ENCODE measurements around the gene FGF14.

The FGF14 gene

DNA sequence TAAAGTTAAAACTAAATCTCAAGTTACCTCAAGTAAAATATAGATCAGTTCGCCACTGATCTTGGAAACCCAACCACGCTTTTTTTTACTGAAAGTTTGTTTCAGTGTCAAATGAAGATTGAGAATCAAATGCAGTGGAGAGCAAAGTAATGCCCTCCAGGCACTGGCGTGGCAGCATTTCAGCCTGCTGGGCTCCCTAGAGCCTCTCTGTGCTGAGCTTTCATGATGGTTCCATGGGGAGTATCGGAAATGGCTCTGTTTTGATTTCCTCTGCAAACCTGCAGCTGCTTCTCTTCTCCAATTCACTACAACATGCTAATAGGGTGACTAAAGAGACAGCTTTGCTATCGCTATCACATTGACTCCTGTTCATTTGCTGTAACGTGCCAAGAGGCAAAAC is 141.6 kb downstream of the FGF14 start:
- no peak for DNase-seq (ENCODE audit: low read depth in 1 of 2, low spot score in 1 of 2)

DNA sequence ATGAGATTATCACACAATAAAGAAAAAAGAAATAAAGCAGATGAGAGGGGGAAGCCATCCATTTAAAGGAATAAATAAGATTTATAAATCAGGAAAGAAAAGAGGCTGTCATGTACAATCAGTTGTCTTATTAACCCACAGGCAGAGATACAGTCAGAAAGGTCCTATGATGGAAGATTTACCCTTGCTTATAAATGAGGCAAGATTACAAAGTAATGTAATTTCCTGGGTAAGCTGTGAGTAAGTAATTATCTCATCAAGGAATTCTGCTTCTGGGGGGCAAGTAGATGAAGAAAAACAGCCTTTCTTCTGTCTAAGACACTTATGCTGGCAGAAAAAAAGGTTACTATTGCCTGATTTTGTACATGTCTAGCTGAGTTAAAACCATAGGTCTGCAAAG is 146.4 kb downstream of the FGF14 start:
- no peak for DNase-seq (ENCODE audit: low read depth in 1 of 2, low spot score in 1 of 2)

DNA sequence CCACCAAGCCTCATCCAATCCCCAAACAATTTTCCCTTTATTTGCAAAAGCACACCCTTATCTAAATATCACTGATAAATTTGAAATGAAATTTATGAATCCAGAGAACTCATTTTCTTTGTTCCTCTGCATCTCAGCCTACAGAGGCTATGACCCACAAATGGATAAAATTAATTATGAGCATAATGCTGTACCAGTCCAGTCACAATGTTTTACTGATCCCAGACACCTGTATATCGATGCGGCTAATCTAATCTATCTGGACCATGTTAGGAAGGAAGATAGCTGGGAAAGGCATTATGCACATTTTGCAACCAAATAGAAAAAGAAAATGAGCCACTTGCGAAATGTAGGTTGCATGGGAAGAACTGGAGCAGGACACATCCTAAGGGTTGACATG is 150.0 kb downstream of the FGF14 start:
- no peak for DNase-seq (ENCODE audit: low read depth in 1 of 2, low spot score in 1 of 2)

DNA sequence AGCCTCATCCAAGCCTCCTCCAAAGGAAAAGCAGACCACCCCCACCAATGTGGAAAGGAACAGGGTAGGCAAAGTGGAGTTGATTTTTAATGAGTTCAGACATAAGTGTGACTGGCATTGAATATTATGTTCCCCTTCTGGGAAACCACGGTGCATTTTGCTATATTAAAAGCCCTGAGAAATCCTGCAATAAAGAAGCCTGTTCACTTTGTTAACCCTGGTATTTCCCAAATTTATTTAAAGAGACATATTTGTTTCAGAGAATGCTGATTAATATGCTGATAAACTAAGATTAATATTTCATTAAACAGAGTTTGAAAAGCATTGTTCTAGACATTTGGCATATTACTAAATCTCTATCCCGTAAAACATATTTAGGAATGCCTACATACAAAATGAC is 151.4 kb downstream of the FGF14 start:
- no peak for DNase-seq (ENCODE audit: low read depth in 1 of 2, low spot score in 1 of 2)

DNA sequence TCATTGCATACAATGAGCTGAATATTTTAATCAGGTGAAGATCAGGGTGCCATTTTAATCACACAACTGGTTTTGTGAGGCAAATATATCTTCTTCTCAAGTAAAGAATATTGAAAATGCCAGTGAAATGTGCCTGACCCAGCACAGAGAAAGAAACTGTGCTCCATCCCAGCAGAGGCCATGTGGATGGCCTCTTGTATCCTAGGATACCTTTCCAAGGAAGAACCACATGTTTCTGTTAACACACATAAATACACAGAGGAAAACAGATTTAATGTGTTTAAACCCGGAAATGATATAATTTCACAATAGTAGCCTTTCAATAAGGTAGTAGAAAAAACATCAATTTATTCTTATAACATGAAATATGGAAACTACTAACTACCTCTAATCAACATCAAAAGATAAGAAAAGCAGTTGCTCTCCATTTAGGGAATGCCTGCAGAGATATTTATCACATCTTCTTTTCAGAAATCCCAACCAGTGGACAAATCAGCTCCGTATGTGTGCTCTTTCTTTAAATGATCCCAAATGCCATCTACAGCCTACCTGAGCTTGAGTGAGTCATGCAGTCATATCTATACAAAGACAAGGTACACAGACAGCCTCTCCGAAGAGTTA is 157.1 kb downstream of the FGF14 start:
- DNase-seq (ENCODE audit: low read depth in 1 of 2, low spot score in 1 of 2), result no peak

DNA sequence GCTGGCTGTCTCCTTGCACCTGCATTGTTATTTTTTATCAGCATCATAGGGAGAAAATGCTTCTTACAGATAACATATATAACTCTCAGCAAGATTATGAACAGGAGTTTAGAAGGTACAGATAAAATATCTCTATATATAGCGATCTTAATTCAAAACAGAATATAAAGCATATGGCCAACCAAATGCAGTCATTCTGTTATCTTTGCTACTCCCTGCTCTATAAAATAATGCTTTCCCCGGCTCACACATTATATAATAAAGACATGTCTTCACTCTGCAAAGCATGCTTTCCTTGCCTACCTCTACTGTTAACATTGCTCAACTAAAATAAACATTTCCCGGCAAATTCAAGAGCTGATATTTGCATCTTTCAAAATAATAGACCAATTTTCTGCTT is 161.7 kb downstream of the FGF14 start:
- DNase-seq (ENCODE audit: low read depth in 1 of 2, low spot score in 1 of 2), result no peak

DNA sequence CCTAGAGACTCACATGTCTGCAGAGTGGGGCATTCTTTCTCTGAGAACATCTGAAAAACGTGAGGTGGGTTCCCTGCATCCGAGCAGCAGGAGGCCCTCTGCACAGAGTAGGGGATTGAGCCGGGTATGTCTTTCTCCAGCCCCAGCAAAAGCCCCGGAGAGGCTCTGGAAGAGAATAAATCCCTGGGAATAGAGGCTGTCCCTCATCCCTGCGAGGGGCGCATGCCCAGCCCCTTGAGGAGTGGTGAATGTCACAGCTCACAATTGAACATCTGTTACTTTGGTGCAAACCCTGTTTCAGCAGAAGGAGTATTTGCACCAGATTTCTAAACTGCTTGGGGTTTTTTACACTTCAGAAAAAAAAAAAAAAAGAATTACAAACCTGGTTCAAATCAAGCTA is 164.6 kb downstream of the FGF14 start:
- DNase-seq (ENCODE audit: low read depth in 1 of 2, low spot score in 1 of 2), result no peak

DNA sequence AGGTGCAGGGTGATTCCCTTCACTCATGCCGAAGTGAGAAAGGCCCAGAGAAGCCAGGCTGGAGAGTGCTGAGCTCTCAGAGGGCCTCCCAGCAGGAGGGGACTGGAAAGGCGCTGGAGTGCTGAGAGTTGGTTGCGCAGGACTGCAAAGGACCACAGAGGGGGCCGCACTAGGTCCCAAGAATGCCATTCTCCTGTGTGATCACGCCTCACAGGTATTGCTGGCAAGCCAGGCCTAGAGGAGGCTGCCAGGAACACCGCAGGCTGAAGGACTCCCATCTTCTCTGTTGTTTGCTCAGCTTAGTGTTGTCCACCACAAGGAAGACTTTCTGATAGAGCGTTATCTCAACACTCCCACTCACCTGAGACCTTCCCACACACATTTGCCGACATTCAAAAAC is 165.0 kb downstream of the FGF14 start:
- no peak for DNase-seq (ENCODE audit: low read depth in 1 of 2, low spot score in 1 of 2)

DNA sequence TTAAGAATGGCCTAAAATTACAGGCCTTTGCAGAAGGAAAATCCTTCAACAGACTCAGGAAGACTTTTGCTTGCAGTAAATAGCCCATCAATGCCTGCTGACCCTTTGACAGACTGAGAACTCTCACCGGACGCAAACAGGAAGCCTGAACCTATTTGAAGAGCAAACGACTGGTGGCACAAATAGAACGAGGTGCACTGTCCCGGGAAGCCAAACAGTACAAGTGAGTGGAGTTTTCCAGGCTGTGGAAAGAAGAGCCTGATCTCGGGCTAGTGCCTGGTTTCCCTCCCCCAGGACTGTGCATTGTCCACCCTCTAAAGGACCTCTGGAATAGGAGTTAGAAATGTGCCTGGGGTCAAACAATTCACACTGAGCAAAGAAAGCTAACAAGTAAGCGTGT is 165.5 kb downstream of the FGF14 start:
- DNase-seq (ENCODE audit: low read depth in 1 of 2, low spot score in 1 of 2), result no peak

DNA sequence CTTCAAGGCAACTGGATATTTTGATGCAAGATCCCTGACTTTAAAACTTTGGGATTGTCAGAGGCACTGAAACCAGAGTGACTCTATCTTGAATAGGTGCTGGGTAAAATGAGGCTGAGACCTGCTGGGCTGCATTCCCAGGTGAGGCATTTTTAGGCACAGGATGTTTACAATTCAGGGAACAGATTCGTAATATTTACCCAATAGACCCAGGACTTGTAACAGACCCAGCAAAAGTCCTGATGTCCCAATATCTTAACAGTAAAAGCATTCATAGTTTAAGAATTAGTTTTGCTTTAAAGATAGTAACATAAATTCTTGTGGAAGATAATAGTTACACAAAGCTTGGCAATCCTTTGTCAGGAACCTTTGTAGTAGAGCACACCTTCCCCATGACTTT is 166.2 kb downstream of the FGF14 start:
- no peak for DNase-seq (ENCODE audit: low read depth in 1 of 2, low spot score in 1 of 2)

DNA sequence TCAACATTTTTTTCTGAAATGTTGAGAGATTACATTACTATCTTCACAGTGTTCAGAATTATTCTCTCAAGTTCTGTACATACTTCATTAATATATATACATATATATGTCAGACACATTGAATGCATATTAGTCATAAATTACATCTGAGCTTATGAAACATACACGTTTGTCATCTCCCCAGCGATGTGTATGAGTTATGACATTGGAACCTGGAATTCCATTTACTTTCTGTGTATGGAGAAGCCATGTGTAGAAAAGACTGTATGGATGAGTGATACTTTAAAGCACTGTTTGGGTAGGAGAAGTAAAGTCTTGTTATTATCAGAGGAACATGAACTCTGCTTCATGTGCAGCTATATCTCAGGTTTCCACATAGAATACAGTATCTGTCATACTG is 167.2 kb downstream of the FGF14 start:
- no peak for DNase-seq (ENCODE audit: low read depth in 1 of 2, low spot score in 1 of 2)

DNA sequence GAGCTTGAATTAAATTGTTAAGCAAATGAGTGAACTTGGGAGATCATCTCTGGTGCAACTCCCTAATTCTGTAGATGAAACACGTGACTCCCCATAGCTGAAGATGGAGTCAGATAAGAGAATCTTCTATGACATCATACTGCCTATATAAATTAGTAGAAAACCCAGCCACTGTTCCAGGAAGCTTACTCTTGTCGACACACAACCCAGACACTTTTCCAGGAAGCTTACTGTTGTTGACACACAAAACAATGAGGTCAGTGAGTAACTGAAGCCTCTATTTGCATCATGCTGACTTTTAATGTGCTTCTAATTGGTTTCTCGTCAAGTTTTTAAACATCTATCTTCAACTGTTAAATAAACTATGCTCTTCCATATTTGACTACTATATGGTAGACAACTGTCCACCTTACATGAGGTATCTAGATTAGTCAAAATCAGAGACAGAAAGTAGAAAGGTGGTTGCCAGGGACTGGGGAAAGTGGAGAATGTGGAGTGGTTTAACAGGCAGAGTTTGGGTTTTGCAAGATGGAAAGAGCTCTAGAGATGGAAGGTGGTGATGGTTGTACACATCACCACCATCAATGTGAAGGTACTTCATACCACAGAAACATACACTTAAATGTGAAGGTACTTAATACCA is 168.2 kb downstream of the FGF14 start:
- no peak for DNase-seq (ENCODE audit: low read depth in 1 of 2, low spot score in 1 of 2)

DNA sequence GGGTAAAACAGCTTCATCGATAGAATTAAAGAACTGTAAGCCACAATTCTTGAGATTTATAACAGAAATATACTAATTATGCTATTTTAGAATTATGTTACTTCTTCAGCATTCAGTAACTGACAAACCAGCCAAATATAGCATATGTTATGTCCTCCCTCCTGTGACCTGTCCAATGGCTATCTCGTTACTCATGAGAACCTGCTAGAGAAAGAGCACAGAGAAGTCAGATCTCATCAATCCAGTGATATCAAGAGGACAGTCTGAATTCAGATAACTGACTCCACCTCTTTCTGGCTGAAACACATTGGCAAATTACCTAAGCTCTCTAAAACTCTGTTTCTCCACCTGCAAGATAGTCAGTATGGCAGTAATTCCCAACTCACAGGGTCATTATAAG is 170.4 kb downstream of the FGF14 start:
- DNase-seq (ENCODE audit: low read depth in 1 of 2, low spot score in 1 of 2), result no peak

DNA sequence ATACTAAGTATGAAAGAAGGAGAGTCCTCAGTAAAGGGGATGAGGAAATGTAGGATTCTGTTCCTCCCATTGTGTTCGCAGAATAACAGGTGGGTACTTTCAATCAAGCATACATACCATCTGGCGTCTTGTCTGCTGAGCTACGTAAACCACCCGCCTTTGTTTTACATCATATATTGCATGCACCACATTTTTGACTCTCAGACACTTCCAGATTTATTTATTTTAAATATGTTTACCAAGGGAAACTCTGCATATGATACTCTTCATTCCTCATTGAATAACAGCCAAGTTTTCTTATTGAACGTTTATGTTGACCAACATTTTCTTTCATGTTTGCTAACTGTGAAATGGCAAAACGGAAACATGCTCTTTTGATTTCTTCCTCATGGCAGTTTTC is 174.1 kb downstream of the FGF14 start:
- no peak for DNase-seq (ENCODE audit: low read depth in 1 of 2, low spot score in 1 of 2)

DNA sequence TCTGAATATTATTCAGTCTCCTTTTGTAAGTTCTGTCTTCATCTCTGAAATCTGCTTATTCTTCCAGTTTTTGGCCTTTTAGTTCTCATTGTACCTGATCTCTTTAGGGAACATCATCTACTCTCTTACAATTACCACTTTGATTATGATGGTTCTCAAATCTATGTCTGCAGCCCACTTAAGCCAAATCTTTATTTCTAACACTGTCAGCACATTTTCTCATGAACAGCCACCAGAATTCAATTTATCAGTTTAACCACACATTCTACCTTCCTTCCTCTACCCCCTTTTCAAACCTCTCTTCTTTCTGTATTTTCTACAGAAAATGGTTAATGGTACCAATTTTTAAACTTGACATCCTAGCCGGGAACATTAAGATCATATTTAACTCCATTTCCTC is 175.3 kb downstream of the FGF14 start:
- DNase-seq (ENCODE audit: low read depth in 1 of 2, low spot score in 1 of 2), result no peak

DNA sequence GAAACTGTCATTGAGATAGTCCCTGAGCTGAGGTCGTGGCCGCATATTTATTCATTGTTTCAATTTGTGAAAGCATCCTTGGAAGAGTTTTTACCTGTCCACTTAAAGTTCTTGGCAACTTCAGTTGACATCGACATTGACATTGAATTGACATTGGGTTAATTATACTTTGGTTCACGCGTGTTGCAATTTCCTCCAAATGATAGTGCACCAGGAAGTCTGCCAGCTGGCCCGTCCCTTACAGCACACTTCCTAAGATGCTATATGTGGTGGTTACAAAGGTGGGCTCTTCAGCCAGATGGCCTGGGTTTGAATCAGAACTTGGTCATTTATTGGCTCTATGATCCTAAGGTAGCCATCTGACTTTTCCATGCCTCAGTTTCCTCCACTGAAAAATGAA is 176.0 kb downstream of the FGF14 start:
- no peak for DNase-seq (ENCODE audit: low read depth in 1 of 2, low spot score in 1 of 2)

DNA sequence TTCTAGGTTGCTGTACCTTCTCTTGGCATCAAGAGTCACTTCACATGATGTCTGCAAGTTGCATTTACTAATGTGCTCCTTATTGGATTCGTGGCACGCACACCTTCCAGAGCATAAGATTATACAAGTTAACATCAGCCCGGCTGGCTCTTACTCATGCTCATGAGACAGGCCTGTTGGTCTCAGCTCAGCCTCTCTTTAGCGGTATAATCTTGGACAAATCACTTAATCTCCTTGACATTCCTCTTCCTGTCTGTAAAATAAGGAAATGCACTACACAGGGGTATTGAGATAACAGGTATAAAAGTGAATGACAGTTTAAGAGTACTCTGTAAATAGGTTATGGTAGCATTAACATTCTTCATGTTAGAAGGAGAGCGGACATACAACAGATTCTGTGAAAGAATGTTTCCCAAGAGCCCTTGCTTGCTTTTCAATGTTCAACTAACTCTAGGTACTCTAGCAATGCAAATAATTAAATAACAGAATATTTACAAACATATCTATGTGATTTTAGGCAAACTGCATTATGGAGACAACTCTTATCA is 181.1 kb downstream of the FGF14 start:
- DNase-seq (ENCODE audit: low read depth in 1 of 2, low spot score in 1 of 2), result no peak

DNA sequence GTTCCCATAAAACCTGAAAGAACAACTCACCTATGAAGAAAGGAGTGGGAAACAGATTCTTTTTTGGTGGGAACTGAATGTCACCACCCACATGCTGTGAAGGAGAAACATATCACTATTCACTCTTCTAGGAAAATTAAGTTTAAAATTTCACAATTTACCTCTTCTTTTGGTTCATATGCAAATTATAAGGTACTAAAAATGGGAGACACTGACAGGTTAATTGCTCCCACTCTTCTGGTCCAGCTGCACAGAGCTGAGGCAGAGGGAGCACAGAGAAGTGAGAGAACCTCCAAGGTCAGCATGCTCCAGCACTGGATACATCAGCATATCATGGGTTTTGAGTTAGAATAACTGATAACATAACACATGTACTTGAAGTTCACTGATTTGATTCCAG is 186.9 kb downstream of the FGF14 start:
- DNase-seq (ENCODE audit: low read depth in 1 of 2, low spot score in 1 of 2), result no peak

DNA sequence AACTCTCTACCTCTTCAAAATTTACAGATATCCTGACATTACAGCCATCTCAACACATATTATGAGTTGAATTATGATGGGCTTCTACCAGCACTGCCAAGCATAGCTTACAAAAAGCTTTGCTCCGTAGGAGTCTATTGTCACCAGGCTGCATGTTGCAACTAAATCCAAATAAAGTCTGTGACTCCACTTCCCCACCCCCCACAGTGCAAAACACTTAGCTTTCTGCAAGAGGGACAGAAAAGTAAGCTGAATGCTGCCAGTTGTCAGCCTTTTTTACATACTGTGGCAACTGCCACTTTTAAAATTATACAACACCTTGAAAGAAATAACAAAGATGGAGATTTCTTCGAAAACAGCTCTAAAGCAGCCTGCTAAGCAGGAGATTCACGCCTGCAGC is 189.1 kb downstream of the FGF14 start:
- no peak for DNase-seq (ENCODE audit: low read depth in 1 of 2, low spot score in 1 of 2)

DNA sequence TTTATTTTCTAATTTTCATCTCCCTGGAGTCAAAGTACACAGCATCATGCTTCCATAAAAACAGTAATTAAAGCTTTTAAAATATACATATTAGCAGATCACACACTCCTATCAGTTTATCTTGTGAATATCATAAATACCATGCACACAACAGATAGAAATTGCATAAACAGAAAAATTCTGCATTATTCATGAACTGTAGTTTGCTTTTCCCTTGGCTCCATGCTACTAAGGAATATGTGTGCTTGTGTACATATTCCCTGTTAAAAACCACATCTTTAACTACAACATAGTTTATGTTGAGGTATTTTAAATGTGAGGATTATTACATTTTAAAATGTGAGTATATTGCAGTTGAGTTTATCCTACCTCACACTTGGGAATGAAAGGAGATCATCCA is 193.5 kb downstream of the FGF14 start:
- no peak for DNase-seq (ENCODE audit: low read depth in 1 of 2, low spot score in 1 of 2)

DNA sequence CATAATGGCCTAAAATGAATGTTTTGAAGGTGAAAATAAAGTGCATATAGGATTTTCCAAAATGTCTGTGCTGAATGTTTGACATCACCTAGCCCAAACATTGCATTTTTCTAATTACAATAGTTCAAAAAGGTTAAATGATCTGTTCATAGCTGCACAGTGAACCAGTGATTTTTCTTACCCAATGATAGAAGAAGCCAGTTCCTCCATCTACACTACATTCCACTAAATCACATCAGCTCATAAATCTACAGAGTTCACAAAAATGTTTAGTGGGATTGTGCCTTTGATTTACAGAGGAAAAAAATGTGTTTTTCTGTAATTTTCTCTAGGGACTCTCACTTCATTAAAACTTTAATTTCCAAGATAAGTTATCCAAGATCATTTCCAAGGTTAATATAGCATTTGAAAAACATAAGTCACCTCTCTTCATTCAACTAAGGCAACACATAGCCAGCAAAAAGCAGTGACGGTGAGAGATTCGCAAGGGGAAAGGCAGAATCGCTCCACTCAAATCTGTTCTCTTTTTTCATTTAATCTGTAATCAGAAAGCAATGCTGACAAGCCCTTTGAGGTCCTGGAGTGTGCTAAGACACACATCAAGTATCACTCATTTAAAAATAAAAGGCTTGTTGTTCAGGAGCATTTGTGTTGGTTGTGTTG is 194.0 kb downstream of the FGF14 start:
- no peak for DNase-seq (ENCODE audit: low read depth in 1 of 2, low spot score in 1 of 2)

DNA sequence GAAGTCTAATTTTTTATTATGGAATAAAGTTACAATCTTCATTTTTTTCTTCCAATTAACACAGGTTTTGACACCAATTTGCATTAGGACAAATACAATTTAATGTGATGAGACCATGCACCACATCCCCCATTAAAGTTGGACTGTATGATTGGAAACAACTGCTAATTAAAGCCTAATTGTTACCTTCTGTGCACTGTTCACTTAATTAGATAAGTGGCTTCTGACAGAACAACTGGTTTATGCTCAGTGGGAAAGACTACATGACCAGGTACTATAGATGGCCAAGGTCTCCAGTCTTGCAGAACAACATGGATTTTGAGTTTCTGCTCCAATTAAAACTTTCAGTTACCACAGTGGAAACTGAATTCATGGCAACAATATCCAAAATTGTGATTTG is 198.1 kb downstream of the FGF14 start:
- no peak for DNase-seq (ENCODE audit: low read depth in 1 of 2, low spot score in 1 of 2)

Data from stimulated activated CD4-positive, alpha-beta T cell treated with anti-CD3 and anti-CD28 coated beads, Interleukin-15, amount 100 ng/mL, for 1 hour (primary cell).